Measurements from ENCODE around the gene ZNF512B. TPM values are rescaled to one million over a fixed set of nuclear protein-coding genes. Genes with fewer than 3 reads are reported as not detected.
A peak's percentile ranks its signal among the peaks of the same experiment; 100 is the strongest.
"Not testable (repeated sequence)": the region's sequence is repeated elsewhere in the genome, so short reads cannot be mapped to it uniquely, and the experiment has no call there.

The ZNF512B gene
- total RNA-seq, 1 donor from 2014 or later, result 8.9 TPM

DNA sequence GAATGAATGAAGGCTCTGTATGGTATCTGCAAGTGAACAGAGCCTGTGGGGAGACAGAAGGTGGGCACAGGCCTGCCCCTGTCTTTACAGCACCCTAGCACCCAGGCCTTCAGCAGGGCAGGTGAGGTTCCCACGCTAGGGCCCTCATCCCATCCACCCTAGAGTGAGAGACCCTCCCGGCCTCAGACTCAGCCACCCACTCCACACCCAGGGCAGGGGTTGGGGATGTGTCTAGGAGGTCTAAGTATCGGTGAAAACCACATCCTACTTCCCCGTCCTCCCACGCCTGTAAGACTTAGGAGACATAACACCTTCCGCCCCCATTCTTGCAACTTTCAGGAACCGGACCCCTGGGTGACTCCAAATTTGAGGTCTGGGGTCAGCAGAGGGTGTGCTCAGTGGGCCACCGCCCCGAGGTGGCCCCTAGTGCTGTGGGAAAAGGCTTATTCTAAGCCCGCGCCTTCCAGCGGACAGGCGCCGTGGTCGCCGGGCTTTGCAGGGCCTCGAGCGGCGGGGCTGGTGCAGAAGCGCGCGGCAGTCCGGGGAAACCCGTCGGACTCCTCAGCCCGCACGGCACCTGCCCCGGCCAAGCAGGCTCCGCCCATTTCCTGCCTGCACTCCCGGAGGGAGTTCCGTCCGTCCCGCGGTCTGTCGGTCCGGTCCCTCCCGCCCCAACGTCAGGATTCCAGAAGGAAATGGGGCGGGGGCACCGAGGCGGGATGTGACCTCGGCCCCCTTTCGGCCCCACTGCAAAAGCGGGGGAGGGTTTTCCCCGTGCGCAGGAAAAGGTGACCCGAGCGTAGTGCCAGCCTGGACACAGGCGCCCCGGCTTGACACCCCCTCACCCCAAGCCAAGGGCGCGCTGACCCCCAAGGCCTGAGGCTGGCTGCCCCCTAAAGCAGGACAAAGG, 8.8 kb upstream of the ZNF512B start:
- peak; percentile 40 for DNase-seq (ENCODE audit: low spot score)

DNA sequence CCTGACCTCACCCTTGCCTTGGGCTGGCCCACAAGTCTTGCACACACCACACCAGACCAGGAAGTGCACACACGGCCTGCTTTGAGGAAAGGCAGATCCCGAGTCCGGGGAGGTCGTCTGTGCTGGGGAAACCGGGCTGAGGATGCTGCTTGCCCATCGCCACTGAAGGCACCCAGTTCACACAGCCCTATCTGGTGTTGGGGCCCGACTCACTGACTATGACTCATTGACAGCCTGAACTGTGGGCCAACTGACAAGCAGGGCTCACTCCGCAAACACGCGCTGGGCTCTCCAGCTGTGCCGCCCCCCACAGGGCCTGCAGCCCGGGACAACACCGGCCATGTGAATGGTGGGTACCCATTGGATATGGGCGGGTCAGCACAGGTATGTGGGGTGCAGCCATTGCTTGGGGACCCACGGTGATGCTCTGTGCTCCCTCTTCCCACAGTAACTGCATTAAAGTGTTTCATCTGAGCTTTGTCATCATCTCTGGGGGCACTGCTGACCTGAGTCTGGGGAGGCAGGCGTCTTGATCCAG, 8.1 kb upstream of the ZNF512B start:
- DNase-seq (ENCODE audit: low spot score), result no peak

DNA sequence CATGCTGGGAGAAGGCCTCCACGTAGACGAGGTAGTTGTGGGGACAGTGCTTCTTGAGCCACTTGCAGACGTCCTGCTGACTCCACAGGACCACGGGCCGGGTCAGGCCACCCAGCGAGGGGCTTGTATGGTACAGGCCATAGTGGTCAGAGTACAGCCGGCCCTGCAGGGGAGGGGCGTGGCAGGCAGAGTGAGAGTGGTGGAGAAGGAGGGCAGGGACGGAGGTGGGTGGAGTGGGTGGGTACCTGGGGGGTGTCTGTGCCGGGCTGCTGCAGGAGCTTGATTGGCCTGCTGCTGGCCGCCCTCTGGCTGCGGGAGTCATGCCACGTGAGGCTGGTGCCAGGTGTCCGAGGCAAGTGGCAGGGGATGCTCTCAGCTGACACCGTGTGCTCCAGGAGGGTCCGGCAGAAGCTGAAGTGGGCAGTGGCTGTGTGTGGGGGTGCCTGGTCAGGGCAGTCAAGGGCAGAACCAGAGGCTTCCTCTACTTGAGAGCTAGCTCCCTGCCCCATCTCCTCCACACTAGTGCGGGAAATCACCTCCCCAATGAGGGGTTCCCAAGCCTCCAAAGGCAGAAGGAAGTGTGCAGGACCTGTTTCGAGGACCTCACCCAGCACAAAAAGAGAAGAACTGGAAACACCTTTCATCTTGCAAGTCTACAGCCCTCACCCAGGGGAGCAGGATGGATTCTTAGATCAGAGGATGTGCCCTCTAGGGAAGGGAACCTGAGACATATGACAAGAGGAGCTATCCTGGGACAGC, 7.4 kb upstream of the ZNF512B start:
- no peak for DNase-seq (ENCODE audit: low spot score)

DNA sequence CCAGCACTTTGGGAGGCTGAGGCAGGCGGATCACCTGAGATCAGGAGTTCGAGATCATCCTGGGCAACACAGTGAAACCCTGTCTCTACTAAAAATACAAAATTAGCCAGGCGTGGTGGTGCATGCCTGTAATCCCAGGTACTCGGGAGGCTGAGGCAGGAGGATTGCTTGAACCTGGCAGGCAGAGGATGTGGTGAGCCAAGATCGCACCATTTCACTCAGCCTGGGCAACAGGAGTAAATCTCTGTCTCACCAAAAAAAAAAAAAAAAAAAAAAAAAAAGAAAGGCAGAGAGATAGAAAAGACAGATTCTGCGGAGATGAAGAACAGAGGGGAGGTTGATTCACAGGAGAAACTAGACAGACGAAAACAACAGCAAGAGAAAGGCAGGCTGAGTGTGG, 6.8 kb upstream of the ZNF512B start:
- not testable (repeated sequence) for DNase-seq (ENCODE audit: low spot score)

DNA sequence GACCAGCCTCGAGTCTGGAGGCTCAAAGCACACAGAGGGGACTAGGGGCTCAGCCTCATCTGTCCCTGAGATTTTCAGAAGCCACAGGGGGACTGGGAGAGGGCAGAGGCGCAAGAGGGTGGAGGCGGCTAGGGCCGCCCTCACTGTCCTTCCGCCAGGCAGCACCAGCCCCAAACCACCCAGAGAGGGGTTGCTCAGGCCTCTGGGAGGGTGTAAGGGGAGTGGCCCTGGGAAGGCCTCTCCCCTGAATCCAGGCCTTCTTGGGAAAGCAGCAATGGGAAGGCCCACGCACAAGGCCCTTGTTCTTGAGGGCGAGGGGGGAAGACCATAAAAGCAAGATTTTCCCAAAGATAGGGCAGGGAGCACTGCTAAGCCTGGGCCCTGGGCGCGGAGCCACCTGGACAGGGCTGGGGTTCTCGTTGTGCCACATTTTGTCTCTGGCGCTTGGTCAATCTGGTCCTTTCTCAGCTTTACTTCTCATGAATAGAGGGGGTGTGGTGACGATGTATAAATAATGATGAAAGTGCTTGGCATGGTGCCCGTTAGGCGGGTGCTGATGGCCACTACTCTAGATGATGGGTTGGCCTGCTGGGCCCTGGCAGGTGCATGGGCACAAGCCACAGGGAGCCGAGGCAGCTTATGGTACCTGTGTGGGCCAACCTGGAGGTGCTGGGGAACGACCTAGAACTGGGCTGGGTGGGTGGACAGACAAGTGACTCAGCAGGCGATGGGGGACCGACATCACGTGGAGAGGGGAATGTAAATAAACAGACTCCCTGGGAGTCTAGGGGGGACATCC, 4.9 kb upstream of the ZNF512B start:
- DNase-seq (ENCODE audit: low spot score), result no peak

DNA sequence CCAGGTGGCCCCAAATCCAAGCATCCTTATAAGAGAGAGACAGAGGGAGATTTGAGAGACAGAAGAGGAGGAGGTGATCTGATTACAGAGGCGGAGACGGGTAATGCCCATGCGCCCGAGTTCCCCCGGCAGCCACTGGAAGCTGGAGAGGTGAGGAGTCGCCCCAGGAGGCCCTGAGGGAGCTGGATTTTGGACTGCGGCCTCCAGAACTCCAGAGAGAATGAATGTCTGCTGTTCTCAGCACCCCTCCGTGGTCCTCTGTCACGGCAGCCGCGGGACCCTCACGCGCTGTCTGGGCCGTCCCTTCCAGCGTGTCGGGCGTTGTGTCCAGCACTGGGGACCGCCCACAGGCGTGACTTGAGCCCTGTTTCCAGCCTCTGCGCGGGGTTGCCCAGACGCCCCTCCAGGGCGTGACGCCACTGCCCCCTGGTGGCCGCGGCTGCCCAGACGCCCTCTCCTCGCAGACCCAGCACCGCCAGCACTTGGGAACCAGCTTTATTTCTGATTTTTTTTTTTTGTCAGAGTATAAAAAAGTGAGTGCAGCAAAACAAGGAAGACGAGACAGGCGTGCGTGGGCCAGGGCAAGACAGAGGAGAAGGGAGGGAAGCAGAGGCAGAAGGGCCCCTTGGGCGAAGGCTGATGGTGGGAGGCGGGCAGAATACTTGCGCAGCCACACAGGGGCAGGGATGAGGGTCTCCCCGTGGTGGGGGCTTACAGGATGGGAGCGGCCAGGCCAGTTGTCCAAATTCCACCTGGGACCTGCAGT, 4.1 kb upstream of the ZNF512B start:
- peak; percentile 91 for DNase-seq (ENCODE audit: low spot score)

DNA sequence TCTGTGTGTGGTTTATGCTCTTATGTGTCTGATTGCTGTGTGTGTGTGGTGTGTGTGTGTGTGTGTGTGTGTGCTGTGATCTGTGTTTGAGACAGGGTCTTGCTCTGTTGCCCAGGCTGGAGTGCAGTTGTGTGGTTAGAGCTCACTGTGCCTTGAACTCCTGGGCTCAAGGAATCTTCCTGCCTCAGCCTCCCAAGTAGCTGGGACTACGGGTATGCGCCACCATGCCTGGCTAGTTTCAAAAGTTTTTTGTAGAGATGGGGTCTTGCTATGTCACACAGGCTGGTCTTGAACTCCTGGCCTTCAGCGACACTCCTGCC, 3.4 kb upstream of the ZNF512B start:
- DNase-seq (ENCODE audit: low spot score), result no peak

DNA sequence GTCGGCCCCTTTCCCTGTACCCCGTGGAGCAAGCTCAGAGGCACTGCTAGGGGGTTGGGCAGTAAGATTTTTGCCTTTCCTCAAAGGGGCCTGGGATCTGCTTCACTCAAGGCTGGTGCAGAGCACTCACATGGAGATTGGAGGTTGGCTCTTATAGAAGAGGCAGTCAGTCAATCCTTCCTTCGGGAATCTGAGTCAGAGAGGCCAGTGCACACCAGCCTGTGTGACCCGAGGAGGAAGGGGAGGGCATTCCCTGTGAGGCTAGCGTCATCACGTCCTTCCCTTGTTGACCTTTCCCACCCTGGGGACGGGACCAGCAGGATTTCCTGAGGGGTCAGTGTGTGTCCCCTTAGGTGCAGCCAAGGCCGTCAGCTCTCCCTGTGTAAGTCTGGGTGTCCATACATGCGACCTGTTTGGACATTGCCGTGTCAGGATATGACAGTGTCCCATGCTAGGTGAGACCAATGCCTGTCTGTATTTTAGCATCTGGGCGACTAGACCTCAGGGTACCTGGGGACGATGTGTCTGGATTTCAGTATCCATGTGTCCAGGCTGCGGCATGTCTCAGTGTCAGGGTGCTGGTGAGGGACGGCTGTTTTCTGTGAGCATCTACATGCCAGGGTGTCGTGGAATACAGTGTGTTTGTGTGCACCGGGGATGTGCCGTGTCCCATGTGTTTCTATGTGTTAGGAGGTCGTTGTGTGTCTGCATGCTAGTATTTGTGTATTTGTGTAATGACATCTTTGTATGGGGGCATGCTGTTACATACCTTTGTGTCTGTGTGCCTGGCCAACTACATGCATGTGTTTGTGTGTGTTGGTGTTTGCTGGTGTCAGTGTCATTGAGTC, 2.8 kb upstream of the ZNF512B start:
- no peak for DNase-seq (ENCODE audit: low spot score)

DNA sequence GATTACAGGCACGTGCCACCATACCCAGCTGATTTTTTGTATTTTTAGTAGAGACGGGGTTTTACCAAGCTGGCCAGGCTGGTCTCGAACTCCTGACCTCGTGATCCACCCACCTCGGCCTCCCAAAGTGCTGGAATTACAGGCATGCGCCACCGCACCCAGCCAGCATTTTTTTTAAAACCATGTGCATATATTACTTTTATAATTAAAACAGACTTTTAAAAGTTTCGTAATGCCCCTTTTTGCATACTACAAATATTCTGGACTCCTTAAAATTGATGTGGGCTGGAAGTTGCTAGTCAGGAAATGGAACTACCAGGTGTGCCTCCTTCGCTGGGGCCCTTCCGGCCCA, 2.2 kb upstream of the ZNF512B start:
- not testable (repeated sequence) for DNase-seq (ENCODE audit: low spot score)

DNA sequence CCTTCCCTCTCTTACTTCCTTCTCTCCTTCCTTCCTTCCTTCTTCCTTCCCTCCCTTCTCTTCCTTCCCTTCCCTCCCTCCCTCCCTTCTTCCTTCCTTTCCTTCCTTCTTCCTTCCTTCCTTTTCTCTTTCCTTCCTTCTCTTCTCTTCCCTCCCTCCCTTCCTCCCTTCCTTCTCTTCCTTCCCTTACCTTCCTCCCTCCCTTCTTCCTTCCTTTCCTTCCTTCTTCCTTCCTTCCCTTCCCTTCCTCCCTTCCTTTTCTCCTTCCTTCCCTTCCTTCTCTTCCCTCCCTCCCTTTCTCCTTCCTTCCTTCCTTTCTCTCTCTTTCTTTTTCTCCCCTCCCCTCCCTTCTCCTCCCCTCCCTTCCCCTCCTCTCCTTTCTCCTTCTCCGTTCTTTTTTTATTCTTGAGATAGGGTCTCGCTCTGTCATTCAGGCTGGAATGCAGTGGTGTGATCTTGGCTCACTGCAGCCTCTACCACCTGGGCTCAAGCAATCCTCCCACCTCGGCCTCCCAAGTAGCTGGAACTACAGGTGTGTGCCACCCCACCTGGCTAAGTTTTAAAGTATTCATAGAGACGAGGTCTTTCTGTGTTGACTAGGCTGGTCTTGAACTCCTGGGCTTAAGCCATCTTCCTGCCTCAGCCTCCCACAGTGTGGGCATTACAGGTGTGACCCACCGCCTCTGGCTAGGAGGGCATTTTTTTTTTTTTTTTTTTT, 1.1 kb upstream of the ZNF512B start:
- DNase-seq (ENCODE audit: low spot score), result peak; percentile 0

DNA sequence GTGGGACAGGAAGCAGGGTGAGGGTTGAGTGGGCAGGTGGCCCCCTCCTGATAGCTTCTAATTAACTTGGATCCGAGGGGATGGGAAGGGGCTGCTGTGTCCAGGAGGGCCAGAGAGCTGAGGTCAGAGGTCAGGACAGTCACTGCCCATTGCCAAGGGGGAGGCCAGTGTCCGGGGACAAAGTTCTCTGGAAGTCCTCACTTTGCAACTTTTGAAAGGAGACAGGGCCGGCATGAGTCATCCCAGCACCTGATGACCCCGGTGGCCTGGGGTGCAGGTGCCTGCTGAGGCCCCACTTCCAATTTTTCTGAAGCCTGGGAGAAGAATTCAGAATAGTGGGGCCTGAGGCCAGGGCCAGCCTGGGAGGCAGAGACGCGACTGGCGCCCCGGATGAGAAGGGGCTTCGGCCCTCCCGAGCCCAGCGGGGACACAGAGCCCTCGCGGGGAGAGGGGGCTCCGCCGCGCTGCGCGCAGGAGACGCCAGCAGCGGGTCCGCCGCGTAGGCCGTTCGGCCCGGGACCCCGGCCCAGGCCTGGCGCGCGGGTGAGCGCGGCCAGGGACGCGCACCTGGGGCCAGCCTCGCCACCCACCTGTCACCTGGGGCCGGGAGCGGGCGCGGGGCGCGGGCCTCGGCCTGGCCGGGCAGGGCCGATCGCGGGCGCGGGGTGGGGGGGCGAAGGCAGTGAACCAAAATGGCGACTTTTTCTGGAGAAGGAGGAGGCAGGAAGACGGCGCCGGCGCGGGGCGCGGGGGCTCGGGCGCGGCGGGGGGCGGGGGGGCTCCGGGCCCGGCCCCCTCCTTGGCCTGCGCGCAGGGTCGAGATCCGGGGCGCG, 586 bp downstream of the ZNF512B start:
- no peak for DNase-seq (ENCODE audit: low spot score)

DNA sequence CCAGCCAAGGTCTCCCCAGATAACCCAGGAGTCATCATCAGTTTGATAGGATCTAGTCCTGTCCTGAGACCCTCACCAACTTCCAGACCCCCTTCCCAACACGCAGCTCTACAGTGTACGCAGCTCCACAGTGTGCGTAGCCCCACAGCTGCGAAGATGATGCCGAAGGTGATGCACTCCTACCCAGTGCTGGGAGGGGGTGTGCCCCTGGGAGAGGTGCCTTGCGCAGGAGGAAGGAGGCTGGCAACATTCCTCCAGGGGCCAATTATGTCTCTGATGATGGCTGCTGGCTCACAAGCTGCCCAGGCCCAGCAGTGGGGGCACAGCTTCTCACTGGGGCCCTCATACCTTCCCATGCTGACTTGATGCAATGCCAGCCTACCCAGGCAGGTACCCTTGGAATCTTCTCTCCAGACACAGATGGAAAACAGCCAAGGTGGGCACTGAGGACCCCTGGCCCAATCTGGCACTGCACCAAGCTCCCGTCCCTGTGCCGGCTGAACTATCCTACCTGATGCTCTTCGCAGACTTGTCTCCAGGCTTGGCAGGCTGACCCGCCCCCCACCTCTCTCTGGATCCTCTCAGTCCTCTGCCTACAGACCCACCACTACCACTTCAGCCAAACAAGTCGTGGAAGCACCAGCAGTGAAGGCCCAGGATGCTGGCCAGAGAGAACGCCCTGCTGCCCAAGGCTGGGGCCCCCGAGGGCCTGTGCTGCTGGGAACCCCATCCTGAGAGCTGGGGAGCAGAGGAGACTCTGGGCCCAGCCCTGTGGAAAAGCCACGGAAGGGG, 1.4 kb downstream of the ZNF512B start:
- DNase-seq (ENCODE audit: low spot score), result no peak

DNA sequence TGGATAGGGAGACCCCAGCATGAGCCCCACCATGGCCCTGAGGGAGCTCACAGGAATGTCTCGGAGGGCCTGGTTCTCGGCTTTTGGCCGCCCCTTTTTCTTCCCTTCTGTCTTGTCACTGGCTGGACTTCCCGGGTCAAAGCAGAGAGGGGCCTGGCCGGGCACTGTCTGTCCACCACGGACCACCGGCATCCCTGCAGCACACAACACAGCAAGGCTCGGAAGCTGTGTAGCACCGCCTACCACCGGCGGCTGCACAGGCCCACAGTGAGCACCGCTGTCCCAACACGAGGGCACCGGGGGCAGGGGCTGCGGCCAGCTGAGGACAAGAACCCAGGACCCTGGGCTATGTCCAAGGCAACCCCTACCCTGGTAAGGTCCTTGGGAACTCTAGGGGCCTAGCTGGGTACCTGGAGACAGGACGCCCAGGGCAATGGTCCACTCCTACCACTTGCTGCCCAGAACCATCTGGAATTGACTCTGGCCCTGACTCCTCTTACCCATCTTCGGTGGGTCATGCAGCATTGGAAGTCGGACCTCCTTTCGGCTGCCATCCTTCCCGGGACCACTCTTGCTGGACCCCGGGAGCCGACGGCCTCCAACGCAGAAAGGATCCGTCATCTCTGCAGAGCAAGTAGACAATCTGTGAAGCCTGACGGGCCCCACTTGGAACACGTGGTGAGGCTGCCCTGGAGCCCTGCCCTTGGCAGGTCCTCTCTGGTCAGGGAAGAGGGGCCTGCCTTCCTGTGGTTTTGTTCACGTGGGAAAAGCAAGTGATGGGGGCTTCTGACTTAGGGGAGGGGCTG, 2.2 kb downstream of the ZNF512B start:
- DNase-seq (ENCODE audit: low spot score), result no peak

DNA sequence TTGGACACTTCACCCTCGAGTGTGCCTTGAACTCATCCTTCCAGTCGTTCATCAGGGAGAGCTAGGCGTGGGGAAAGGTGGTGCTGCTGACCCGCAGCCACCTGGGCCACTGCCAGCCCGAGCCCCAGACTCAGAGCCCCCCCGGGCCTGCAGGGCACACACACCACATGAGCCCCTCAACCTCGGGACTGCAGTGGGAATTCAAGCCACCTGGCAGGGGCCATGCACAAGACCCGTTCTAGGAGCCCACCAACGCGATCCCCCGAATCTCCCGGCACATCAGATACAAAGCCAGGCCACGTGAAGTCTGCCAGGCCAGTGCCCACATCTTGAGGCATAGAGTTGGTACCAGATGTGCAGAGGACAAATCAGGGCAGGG, 2.8 kb downstream of the ZNF512B start:
- DNase-seq (ENCODE audit: low spot score), result no peak

DNA sequence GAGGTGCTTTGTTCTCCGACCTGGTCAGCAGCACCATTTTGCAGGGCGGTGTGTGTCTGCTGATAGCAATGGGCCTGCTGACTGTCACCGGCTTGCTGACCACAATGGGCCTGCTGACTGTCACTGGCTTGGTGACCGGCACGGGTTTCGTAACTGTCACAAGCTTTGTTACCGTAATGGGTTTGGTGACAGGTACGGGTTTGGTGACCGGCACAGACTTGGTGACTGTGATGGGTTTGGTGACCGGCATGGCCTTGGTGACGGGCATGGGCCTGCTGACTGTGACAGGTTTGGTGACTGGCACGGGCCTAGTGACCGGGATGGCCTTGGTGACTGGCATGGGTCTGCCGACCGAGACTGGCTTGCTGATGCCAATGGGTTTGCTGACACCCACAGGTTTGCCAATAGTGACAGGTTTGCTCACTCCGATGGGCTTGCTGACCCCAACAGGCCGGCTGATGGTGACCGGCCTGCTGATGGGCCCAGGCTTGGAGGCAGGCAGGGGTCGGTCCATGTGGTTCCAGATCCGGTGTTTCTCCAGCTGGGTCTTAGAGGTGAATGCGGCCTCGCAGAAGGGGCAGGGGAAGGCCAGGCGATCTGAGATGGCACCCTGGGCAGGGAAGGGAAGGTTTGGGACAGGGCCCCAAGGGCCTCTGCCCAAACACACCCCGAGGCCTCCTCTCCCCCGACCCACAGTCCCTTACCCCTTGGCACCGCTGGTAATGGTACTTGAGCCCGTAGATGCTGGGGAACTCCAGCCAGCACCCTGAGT, 3.4 kb downstream of the ZNF512B start:
- DNase-seq (ENCODE audit: low spot score), result no peak

DNA sequence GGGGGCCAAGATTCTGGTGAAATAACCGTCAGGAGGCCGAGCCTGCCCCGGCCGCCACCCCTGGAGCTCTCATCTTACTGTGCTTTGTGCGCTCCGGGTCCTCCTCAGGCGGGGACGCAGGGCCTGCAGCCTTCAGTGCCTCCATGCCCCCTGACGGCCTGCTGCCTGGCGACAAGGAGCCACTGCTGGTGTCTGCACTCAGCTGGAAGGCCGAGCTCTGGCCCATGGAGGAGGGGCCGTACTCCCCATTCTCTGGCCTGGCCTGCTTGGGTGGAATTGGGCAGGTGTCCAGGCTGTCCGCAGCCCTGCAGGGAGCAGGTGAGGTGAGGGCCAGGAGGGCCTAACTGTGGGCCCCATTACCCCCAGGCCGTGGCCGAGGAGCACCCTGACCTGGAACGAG, 5.3 kb downstream of the ZNF512B start:
- no peak for DNase-seq (ENCODE audit: low spot score)

All from umbilical cord (tissue), 2 donors.